Endothelial cell of umbilical vein (primary cell): ENCODE results near the gene SIPA1. TPM values are rescaled to one million over a fixed set of nuclear protein-coding genes. Genes with fewer than 3 reads are reported as not detected.

ENCODE experiments used
- BruUV-seq: library from RNA; stranded (reverse); fragments of 400-500 nt; replicated peaks from 2 replicates; lab custom pipeline; 2021; lab: Mats Ljungman, UMichigan
- CTCF ChIA-PET: fragments of 300-600, 350-600 bp; sonication (Branson Sonifier 250); formaldehyde crosslinking; loops from one replicate; lab custom pipeline; 2021; ENCODE audit warnings: antibody characterized with exemption, inconsistent platforms; lab: Charles Lee
- POLR2A ChIA-PET: fragments of 300-600, 350-600 bp; sonication (Branson Sonifier 250); formaldehyde crosslinking; loops from one replicate; lab custom pipeline; 2021; ENCODE audit warnings: antibody characterized with exemption, inconsistent platforms; lab: Charles Lee
- DNase-seq: peaks from one replicate; pipeline ENCODE4 v3.0.0-alpha.2; 2011; ENCODE audit warnings: low read depth, low spot score
- FAIRE-seq: peaks from 2 replicates; lab custom pipeline; 2011; peaks lifted over from hg19 to GRCh38; lab: Jason Lieb, UNC
- H2AFZ ChIP-seq: 2 replicates; pipeline ENCODE4 v1.6.0; 2012; ENCODE audit warnings: low read depth, low read length, control low read depth, inconsistent platforms
- H3K27ac ChIP-seq: 2 replicates; pipeline ENCODE4 v1.5.1; 2011; ENCODE audit warnings: low read depth, mild to moderate bottlenecking, control low read depth, low read length, moderate library complexity; ENCODE audit not compliant: insufficient read depth
- H3K27me3 ChIP-seq, 2 experiments: 2 replicates each; pipeline versions ENCODE4 v1.6.0 to v1.6.1; 2011; ENCODE audit warnings: low read length in 2 of 2, mixed read lengths in 1 of 2; ENCODE audit not compliant: control insufficient read depth in 2 of 2, insufficient read depth in 2 of 2
- H3K36me3 ChIP-seq, 2 experiments: 2 replicates in 1 of 2; 3 replicates in 1 of 2; pipeline ENCODE4 v1.5.1; 2011; ENCODE audit warnings: low read length in 2 of 2, mild to moderate bottlenecking in 1 of 2, moderate library complexity in 1 of 2; ENCODE audit not compliant: control insufficient read depth in 2 of 2, insufficient read depth in 2 of 2; ENCODE audit errors: extremely low read depth in 1 of 2
- H3K4me1 ChIP-seq: 3 replicates; pipeline ENCODE4 v1.5.1; 2011; ENCODE audit warnings: mild to moderate bottlenecking, low read length; ENCODE audit not compliant: control insufficient read depth, insufficient read depth; ENCODE audit errors: extremely low read depth
- H3K4me2 ChIP-seq: 2 replicates; pipeline ENCODE4 v1.6.1; 2011; ENCODE audit warnings: low read length, control low read depth, mixed read lengths; ENCODE audit not compliant: insufficient read depth
- H3K4me3 ChIP-seq, 3 experiments: fragments of 200-600 bp in 1 of 3; sonication (generic), shearing (Covaris generic) in 1 of 3; replicated peaks in 1 of 3; 2 replicates each; pipeline ENCODE4 v1.5.1; 2011 to 2016; ENCODE audit warnings: control low read depth in 3 of 3, low read length in 3 of 3, mild to moderate bottlenecking in 2 of 3, inconsistent platforms in 1 of 3, low read depth in 1 of 3, moderate library complexity in 1 of 3; ENCODE audit not compliant: insufficient read depth in 1 of 3
- H3K79me2 ChIP-seq: 2 replicates; pipeline ENCODE4 v1.6.0; 2012; ENCODE audit warnings: low read length, inconsistent platforms; ENCODE audit not compliant: control insufficient read depth, insufficient read depth
- H3K9ac ChIP-seq: replicated peaks from 2 replicates; pipeline ENCODE3; 2011; ENCODE audit warnings: low read length, control low read depth; ENCODE audit not compliant: insufficient read depth; ENCODE audit errors: extremely low read depth
- H3K9me1 ChIP-seq: replicated peaks from 3 replicates; pipeline ENCODE4 v1.6.0; 2011; ENCODE audit warnings: mild to moderate bottlenecking, low read length; ENCODE audit not compliant: control insufficient read depth, insufficient read depth; ENCODE audit errors: extremely low read depth
- H3K9me3 ChIP-seq: replicated peaks from 2 replicates; pipeline ENCODE4 v1.5.1; 2012; ENCODE audit warnings: low read length, inconsistent platforms; ENCODE audit not compliant: control insufficient read depth, insufficient read depth
- H4K20me1 ChIP-seq: replicated peaks from 2 replicates; pipeline ENCODE3; 2011; ENCODE audit warnings: mild to moderate bottlenecking, low read length; ENCODE audit not compliant: control insufficient read depth, insufficient read depth; ENCODE audit errors: extremely low read depth
- EZH2 ChIP-seq: IDR thresholded peaks from 2 replicates; pipeline ENCODE4 v1.6.1; 2012; ENCODE audit warnings: borderline replicate concordance, low read depth, mild to moderate bottlenecking, moderate library complexity, low read length, inconsistent platforms; ENCODE audit not compliant: severe bottlenecking
- FOS ChIP-seq: IDR thresholded peaks from 2 replicates; pipeline ENCODE4 v1.6.1; 2011; ENCODE audit warnings: mild to moderate bottlenecking, low read length, moderate library complexity, borderline replicate concordance; ENCODE audit not compliant: insufficient read depth
- GATA2 ChIP-seq: IDR thresholded peaks from 2 replicates; pipeline ENCODE4 v1.7.0; 2011; ENCODE audit warnings: low read depth, mild to moderate bottlenecking, moderate library complexity, mixed read lengths, low read length; ENCODE audit not compliant: insufficient read length, insufficient read depth
- JUN ChIP-seq: IDR thresholded peaks from 2 replicates; pipeline ENCODE4 v1.6.1; 2011; ENCODE audit warnings: borderline replicate concordance, low read depth; ENCODE audit not compliant: insufficient read length, insufficient read depth
- MYC ChIP-seq: IDR thresholded peaks from one replicate; pipeline ENCODE4 v1.6.1; 2011; ENCODE audit warnings: mild to moderate bottlenecking, low read depth, low read length
- POLR2A ChIP-seq: IDR thresholded peaks from 2 replicates; pipeline ENCODE4 v1.6.1; 2012; ENCODE audit warnings: low read depth, mild to moderate bottlenecking, control low read depth, low read length
- POLR2AphosphoS5 ChIP-seq: IDR thresholded peaks from 2 replicates; pipeline ENCODE4 v1.6.1; 2012; ENCODE audit warnings: low read depth, mild to moderate bottlenecking, control low read depth, low read length, moderate library complexity; ENCODE audit not compliant: insufficient read depth
- dilution Hi-C: fragments of 300-500 bp; cut with MboI; formaldehyde crosslinking; loops from one replicate; pipeline ENCODE4 v1.15.0; 2019; ENCODE audit warnings: low sequenced_read_pairs; ENCODE audit not compliant: extremely low pct_ligation_motif_present
- intact Hi-C: fragments of 100-400 bp; cut with micrococcal nuclease; formaldehyde crosslinking; loops from one replicate; pipeline ENCODE4 v1.10.0; 2022
- polyA plus RNA-seq, 4 experiments: library from polyadenylated mRNA; depleted of rRNA in 3 of 4; stranded (reverse) in 3 of 4; unstranded in 1 of 4; fragments of >200 nt; gene quantifications; 2 replicates each; pipeline versions ENCODE4 v1.2.1 to v1.2.3, GENCODE V29; 2011 to 2012; ENCODE audit warnings: missing spikeins in 1 of 4
- total RNA-seq: library from RNA; stranded (reverse); gene quantifications from 2 replicates; pipeline ENCODE4 v1.2.3, GENCODE V29; 2021
- TF ChIP-seq, protein P1 (sequence below): IDR thresholded peaks from 2 replicates; pipeline ENCODE4 v1.6.1; 2011; ENCODE audit not compliant: insufficient read depth, insufficient read length
- TF ChIP-seq, protein P2 (sequence below), 2 donors: IDR thresholded peaks; 1 replicate in 1 of 2; 2 replicates in 1 of 2; pipeline ENCODE4 v1.5.1; 2011; ENCODE audit warnings: low read length in 2 of 2, mild to moderate bottlenecking in 2 of 2, moderate library complexity in 2 of 2, control low read depth in 1 of 2, inconsistent platforms in 1 of 2, low read depth in 1 of 2; ENCODE audit not compliant: insufficient read depth in 1 of 2; ENCODE audit errors: extremely low read depth in 1 of 2

Gene SIPA1
- total and polyA plus RNA-seq, 2 donors (not counting 3 experiments of a cell fraction or from before 2014, with no cell fraction given): 67.5 to 119 TPM

DNA sequence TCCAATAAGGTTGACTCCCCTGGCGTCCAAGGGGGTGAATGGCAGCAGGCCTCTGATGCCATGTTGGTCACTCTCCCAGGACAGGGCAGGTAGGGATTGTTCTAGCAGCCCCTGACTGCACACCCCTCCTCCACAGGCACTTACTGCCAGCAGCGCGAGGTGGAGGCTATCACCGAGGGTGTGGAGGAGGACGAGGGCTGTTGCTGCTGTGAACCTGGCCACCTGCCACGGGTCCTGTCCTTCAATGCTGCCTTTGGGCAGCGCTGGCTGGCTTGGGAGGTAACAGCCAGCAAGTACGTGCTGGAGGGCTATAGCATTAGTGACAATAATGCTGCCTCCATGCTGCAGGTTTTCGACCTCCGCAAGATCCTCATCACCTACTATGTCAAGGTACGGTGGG lies 7.7 kb upstream of the SIPA1 start:
- H4K20me1 ChIP-seq: no peaks in the 10 kb centered on the region
- no peaks in the 10 kb centered on the region for H3K27me3 ChIP-seq
- intact Hi-C loops (no loop called here), dilution Hi-C loops (no loop called here)
- ChIA-PET POLR2A (no interaction called here), CTCF (no interaction called here)
- H3K36me3 ChIP-seq: peaks cover 19 to 62% of the 10 kb centered on the region in 2 experiments
- BruUV-seq: no TSS peak
- no peaks in the 10 kb centered on the region for H3K79me2 ChIP-seq
- no peak overlapping the region for H3K27ac ChIP-seq
- H3K4me2 ChIP-seq: no peak overlapping the region
- H3K9me3 ChIP-seq: no peaks in the 10 kb centered on the region
- H3K4me1 ChIP-seq: no peaks in the 10 kb centered on the region
- no peak overlapping the region for H2AFZ ChIP-seq
- no peak overlapping the region for H3K4me3 ChIP-seq
- H3K9me1 ChIP-seq: no peaks in the 10 kb centered on the region
- H3K9ac ChIP-seq: no peak overlapping the region
- DNase-seq: no peak
- TF ChIP-seq POLR2AphosphoS5 (no peak), POLR2A (no peak), FOS (no peak)
- no peak for FAIRE-seq

DNA sequence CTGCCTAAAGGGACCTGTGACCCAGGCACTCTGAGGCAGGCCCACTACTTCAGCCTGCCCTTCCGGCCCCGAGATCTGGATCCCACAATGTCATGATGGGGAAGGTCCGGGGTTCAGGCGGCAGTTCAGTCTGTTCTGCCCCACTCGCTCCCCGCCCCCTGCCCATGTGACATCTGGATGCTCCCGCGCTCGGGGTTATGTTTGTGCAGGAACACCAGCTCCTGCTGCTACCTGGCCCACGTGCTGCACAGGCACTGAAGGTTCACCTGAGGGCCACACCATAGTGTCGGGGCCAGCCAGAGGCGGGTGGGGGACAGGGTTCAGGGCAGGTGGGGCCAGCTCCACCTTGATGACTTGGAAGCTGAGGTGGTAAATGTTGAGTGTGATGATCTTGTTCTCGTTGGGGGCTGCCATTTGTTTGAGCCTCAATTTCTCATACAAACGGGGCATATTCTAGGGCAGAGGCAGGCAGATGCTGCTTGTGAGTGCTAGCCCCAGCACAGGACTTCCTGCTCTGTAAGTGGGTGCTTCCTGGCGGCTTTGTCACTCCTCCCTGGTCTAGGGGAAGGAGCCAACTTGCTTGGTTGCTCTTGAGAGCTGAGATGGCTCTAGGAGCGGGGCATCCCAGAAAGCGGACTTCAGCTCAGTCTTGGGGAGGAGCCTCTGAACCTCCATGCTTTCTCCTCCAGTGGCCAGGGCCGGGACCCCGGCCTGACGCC lies 4.4 kb upstream of the SIPA1 start:
- no peaks in the 10 kb centered on the region for H3K9me1 ChIP-seq
- no TSS peak for BruUV-seq
- H3K27ac ChIP-seq: no peak overlapping the region
- ChIA-PET POLR2A (no interaction called here), CTCF (interaction anchor here (1.1 to 1.7 kb wide), 2 partner anchors 20 to 184 kb away, joined by 3 read pairs; no protein-coding TSS in a partner anchor)
- H3K79me2 ChIP-seq: peaks cover 2% of the 10 kb centered on the region
- H3K27me3 ChIP-seq: no peaks in the 10 kb centered on the region
- H3K9me3 ChIP-seq: no peaks in the 10 kb centered on the region
- H3K4me3 ChIP-seq: no peak overlapping the region
- dilution Hi-C loops: no loop called here
- H3K36me3 ChIP-seq: peaks cover 9 to 54% of the 10 kb centered on the region in 2 experiments
- H4K20me1 ChIP-seq: no peaks in the 10 kb centered on the region
- peaks cover 9% of the 10 kb centered on the region for H3K4me1 ChIP-seq
- DNase-seq (no peak), FAIRE-seq (no peak)
- no peak overlapping the region for H3K4me2 ChIP-seq
- no peak for TF ChIP-seq GATA2
- TF ChIP-seq POLR2AphosphoS5: no peak
- no peak for TF ChIP-seq POLR2A
- TF ChIP-seq JUN: no peak
- TF ChIP-seq, protein P1, sequence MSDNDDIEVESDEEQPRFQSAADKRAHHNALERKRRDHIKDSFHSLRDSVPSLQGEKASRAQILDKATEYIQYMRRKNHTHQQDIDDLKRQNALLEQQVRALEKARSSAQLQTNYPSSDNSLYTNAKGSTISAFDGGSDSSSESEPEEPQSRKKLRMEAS: no peak
- no peak for TF ChIP-seq MYC
- TF ChIP-seq, protein P2, sequence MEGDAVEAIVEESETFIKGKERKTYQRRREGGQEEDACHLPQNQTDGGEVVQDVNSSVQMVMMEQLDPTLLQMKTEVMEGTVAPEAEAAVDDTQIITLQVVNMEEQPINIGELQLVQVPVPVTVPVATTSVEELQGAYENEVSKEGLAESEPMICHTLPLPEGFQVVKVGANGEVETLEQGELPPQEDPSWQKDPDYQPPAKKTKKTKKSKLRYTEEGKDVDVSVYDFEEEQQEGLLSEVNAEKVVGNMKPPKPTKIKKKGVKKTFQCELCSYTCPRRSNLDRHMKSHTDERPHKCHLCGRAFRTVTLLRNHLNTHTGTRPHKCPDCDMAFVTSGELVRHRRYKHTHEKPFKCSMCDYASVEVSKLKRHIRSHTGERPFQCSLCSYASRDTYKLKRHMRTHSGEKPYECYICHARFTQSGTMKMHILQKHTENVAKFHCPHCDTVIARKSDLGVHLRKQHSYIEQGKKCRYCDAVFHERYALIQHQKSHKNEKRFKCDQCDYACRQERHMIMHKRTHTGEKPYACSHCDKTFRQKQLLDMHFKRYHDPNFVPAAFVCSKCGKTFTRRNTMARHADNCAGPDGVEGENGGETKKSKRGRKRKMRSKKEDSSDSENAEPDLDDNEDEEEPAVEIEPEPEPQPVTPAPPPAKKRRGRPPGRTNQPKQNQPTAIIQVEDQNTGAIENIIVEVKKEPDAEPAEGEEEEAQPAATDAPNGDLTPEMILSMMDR (IDR thresholded peaks at IDR 0.05; ENCODE audit: extremely low read depth in 1 of 2, insufficient read depth in 1 of 2, low read depth in 1 of 2, low read length in 2 of 2): no peak
- no peak for TF ChIP-seq FOS
- TF ChIP-seq EZH2: no peak
- H3K9ac ChIP-seq: no peak overlapping the region
- H2AFZ ChIP-seq: no peak overlapping the region
- intact Hi-C loops: no loop called here
